T-helper 9 cell (primary cell): Measurements from ENCODE around the gene HSD11B2.

Experiments
- DNase-seq: peaks from one replicate; pipeline ENCODE4 v3.0.0-alpha.2; 2020

Gene HSD11B2

GRCh38 chr16:67481561-67482232 lies 50.8 kb downstream of the HSD11B2 start:
- peak; percentile 27 for DNase-seq

DNA sequence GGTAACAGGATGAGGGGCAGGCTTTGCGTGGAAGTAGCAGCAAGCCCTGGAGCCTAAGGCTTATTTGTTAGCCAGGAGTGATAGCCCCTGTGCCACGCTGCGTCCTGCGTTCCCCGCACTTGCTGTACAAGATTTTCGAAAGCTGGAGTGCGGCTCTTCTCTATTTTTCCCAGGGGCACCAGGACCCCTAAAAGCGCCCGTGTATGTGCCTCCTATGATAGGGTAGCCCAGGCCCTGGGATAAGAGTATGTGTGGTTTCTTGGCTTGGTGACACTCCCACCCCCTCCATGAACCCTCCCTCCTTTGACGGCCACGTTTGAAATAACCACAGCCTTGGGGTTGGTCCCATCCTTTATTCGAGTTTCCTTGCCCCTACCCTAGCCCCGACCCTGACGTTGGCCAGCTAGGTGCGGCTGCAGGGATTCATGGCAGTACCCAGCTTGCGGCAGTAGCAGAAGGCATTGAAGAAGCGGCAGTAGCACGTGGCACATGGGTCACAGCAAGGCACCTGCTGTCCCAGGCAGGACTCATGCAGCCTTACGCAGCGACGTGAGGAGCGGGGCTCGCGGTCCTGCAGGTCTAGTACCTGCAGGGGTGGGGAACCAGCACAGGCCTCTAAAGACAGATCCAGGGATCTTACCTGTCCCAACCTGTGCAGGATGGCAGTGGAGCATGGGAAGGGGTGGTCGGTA lies 51.5 kb downstream of the HSD11B2 start:
- DNase-seq: no peak

- no peak for DNase-seq
Observed at GRCh38 chr16:67483150-67483549, 52.2 kb downstream of the HSD11B2 start, which contains the start of gene AGRP. Gene AGRP (minus strand): TSS chr16:67483547. CDS start chr16:67483398, 149 bp downstream.

- no peak for DNase-seq
Observed at GRCh38 chr16:67483731-67484525, 53.0 kb downstream of the HSD11B2 start.

DNA sequence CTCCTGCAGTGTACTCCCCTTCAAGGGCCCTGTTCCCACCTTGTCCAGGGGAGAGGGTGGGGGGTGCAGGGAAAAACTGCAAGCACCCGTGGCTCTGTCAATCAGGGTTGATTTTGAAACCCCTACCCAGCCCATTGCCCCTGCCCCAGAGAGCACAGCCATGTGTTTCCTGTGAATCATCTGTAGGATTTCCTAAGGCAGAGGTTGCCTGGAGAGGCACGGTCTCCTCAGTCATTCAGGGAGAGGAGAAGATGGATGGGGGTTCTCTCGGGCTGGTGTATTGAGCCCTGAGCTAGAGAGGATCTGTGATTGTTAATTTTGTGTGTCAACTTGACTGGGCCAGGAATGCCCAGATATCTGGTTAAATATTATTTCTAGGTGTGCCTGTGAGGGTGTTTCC lies 55.9 kb downstream of the HSD11B2 start:
- DNase-seq: no peak
